Common myeloid progenitor, CD34-positive (primary cell): Measurements from ENCODE around the gene STAT5B.
A peak's percentile ranks its signal among the peaks of the same experiment; 100 is the strongest.

Experiments used
- CTCF ChIA-PET: fragments of 350-600 bp; sonication (Branson Sonifier 250); formaldehyde crosslinking; loops from one replicate; lab custom pipeline; 2021; ENCODE audit warnings: antibody characterized with exemption; lab: Charles Lee
- POLR2A ChIA-PET: fragments of 350-600 bp; sonication (Branson Sonifier 250); formaldehyde crosslinking; loops from one replicate; lab custom pipeline; 2021; ENCODE audit warnings: antibody characterized with exemption; lab: Charles Lee
- DNase-seq, 3 donors: peaks; one replicate each; pipeline versions ENCODE4 v3.0.0 to v3.0.0-alpha.2; 2013
- H3K27ac ChIP-seq, 2 experiments: 1 replicate in 1 of 2; 2 replicates in 1 of 2; pipeline ENCODE4 v1.7.0; 2013; ENCODE audit warnings: inconsistent platforms in 2 of 2, low read length in 2 of 2, mild to moderate bottlenecking in 2 of 2, low read depth in 1 of 2, moderate library complexity in 1 of 2; ENCODE audit not compliant: severe bottlenecking in 2 of 2, insufficient read depth in 1 of 2, poor library complexity in 1 of 2
- H3K27me3 ChIP-seq, 5 experiments: replicated peaks in 2 of 5; 1 replicate in 3 of 5; 2 replicates in 2 of 5; pipeline versions ENCODE4 v1.6.1 to v1.7.0; 2013; ENCODE audit warnings: low read length in 4 of 5, mild to moderate bottlenecking in 2 of 5, moderate library complexity in 2 of 5, inconsistent platforms in 1 of 5; ENCODE audit not compliant: insufficient read depth in 5 of 5, control insufficient read depth in 4 of 5
- H3K36me3 ChIP-seq, 4 experiments: 1 replicate in 2 of 4; 2 replicates in 2 of 4; pipeline versions ENCODE4 v1.6.1 to v1.7.0; 2013; ENCODE audit warnings: low read length in 3 of 4, control low read depth in 1 of 4, mild to moderate bottlenecking in 1 of 4; ENCODE audit not compliant: control insufficient read depth in 4 of 4, insufficient read depth in 4 of 4
- H3K4me1 ChIP-seq, 4 experiments: 1 replicate in 3 of 4; 2 replicates in 1 of 4; pipeline versions ENCODE4 v1.6.1 to v1.7.1; 2013; ENCODE audit warnings: low read length in 3 of 4, mild to moderate bottlenecking in 3 of 4, control low read depth in 1 of 4, inconsistent platforms in 1 of 4, moderate library complexity in 1 of 4; ENCODE audit not compliant: control insufficient read depth in 4 of 4, insufficient read depth in 4 of 4; ENCODE audit errors: control extremely low read depth in 1 of 4
- H3K4me3 ChIP-seq, 7 experiments: 1 replicate in 4 of 7; 2 replicates in 3 of 7; pipeline versions ENCODE4 v1.5.1 to v1.7.0; 2013; ENCODE audit warnings: mild to moderate bottlenecking in 7 of 7, low read length in 6 of 7, moderate library complexity in 6 of 7, inconsistent platforms in 2 of 7, low read depth in 2 of 7, control low read depth in 1 of 7; ENCODE audit not compliant: insufficient read depth in 4 of 7, control insufficient read depth in 1 of 7; ENCODE audit errors: extremely low read depth in 1 of 7
- H3K9me3 ChIP-seq, 5 experiments: 1 replicate in 4 of 5; 2 replicates in 1 of 5; pipeline versions ENCODE4 v1.6.1 to v1.7.1; 2013; ENCODE audit warnings: low read length in 4 of 5, mild to moderate bottlenecking in 2 of 5, inconsistent platforms in 1 of 5, low read depth in 1 of 5, moderate library complexity in 1 of 5; ENCODE audit not compliant: control insufficient read depth in 4 of 5, insufficient read depth in 2 of 5; ENCODE audit errors: control extremely low read depth in 1 of 5
- WGBS: methylation state at CpG from one replicate; pipeline ENCODE4 v1.1.5; 2013; ENCODE audit not compliant: insufficient coverage; 5-methylcytosine and 5-hydroxymethylcytosine counted together

The STAT5B gene

DNA sequence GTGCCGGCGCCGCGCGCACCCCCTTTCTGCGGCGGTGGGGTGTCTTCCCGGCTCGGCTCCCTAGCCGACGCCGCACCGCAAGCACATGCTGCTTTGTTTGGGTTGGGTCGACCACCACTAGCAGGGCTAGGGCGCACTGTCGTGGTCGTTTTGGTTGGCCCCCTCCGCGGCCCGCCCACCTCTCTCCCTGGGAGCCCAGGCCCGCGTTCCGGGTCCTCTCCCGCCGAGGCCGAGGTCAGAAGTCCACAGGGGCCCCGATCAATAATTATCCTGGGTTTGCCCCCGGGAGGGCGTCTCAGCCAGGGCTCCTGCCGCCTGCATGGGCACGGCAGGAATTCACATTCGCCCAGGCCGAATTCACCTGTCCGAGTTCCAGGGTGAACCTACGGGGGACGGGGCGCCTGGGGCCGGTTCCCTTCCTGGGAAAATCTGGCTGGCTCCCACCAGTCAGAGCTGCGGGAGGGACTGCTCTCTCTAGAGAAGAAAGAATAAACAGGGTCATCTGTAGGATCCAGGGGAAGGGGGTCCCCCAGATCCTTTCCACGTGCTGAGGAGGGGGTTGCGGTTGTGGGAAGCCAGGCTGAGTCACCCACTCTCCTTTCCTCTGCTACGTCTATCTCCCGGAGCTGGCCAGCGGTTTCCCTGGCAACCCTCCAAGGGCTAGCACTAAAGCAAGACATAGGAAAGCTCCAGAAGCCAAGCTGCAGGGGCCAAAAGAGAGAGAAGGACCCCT, 584 bp upstream of the STAT5B start:
- POLR2A ChIA-PET = interaction anchor here (0.9 to 2.0 kb wide), 6 partner anchors 9 to 55 kb away, joined by 3 to 23 read pairs (median 4); partner anchors contain the start of gene STAT5A
- Histone ChIP-seq H3K9me3 (no peaks in the 10 kb centered on the region), H3K27me3 (no peaks in the 10 kb centered on the region), H3K36me3 (no peaks in the 10 kb centered on the region), H3K4me1 (peaks cover 37 to 49% (median 43%) of the 10 kb centered on the region in 4 experiments), H3K4me3 (peak overlapping the region; percentile 68 to 94 (median 86)), H3K27ac (peak overlapping the region; percentile 66 to 83)
- 0% methylated on average over 36 of the region's 44 CpGs for WGBS
- peak; percentile 67 to 79 (median 78) for DNase-seq
- CTCF ChIA-PET = interaction anchor here (0.7 to 4.5 kb wide), 11 partner anchors 9 to 147 kb away, joined by 3 to 25 read pairs (median 3); partner anchors contain the start of genes CAVIN1 and STAT5A

DNA sequence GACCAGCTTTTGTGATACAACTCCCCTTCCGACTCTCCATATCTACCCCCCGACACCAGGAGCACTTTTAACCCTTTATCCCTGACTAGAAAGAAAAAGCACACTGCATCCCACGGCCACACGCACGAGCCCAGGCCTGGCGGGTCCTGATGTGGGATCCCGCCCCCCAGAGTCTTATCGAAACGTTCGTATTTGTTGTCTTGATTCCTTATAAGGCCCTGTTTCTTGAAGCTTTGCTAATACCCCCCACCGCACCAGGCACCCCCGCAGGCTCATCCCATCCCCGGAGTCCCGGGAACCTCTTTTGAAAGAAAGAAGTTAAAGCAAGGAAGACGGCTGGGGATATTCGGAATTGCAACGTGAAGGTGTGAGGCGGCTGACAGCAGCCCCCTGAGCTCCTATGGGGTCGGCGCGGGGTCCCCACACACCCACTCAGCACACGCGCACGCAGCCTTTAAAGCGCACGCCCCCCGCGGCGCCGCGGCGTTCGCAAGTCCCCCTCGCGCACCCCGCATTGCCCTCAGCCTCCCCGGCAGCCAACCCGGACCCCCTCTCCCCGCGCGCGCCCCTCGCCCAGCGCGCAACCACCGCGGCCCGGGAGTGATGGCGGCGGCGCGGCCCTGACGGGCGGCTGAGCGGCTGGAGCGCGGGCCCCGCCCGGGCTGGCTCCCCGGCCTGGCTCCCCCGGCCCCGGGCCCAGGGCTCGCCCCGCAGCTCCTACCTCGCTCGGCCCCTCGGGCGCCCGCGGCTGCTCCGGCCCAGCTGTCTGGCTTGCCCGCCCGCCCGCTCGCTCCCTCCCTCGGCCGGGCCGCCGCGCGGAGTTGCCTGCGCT, 448 bp downstream of the STAT5B start:
- CTCF ChIA-PET = interaction anchor here (0.8 to 2.0 kb wide), 13 partner anchors 8 to 114 kb away, joined by 3 to 10 read pairs (median 3); partner anchors contain the start of gene STAT5A
- under 1% methylated on average over 69 of the region's 82 CpGs for WGBS
- peak in 2 of 3 donors; percentile 60 to 72 for DNase-seq
- Histone ChIP-seq H3K27me3 (no peaks in the 10 kb centered on the region), H3K36me3 (no peaks in the 10 kb centered on the region), H3K9me3 (no peaks in the 10 kb centered on the region), H3K4me3 (peak overlapping the region; percentile 68 to 94 (median 86)), H3K27ac (peak overlapping the region; percentile 67 to 84), H3K4me1 (peaks cover 41 to 58% (median 50%) of the 10 kb centered on the region in 4 experiments)
- POLR2A ChIA-PET = interaction anchor here (0.8 to 2.0 kb wide), 5 partner anchors 9 to 54 kb away, joined by 3 to 5 read pairs (median 5); partner anchors contain the start of gene STAT5A

DNA sequence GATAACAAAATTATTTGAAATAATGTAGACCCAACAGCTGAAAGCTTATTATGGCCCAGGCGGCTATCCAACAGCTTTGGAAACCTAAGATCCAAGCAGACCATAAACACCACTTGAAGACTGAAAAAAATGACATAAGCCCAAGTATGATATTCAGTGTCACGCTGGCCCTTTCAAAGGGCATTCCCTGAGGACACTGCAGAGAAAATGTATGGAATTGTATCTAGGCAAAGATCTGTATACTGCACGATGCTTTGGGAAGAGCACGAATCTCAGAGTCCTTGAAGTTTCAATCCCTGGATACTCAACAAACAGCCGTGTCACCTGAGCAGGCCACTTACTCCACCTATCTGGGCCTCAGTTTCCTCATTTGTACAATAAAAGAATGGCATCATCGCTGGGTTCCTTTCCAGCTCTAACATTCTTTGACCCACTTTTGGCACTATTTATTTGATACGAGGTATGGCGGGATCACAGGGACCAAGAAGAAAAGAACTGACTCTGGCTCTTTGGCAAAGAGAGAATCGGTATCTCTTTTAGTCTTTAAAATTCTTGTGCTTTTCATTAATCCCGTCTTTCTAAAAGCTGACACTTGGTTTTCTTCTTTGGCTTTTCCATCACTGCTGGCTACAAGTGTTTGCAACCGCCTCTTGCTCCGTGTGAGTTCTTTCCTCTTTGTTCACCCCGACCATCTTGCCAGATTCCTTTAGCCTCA, 1.2 kb downstream of the STAT5B start:
- no peaks in the 10 kb centered on the region for H3K36me3 ChIP-seq
- peaks cover 41 to 58% (median 51%) of the 10 kb centered on the region in 4 experiments for H3K4me1 ChIP-seq
- no peaks in the 10 kb centered on the region for H3K9me3 ChIP-seq
- 18% methylated on average over 12 of the region's 13 CpGs for WGBS
- peak overlapping the region; percentile 67 to 84 for H3K27ac ChIP-seq
- no peaks in the 10 kb centered on the region for H3K27me3 ChIP-seq
- H3K4me3 ChIP-seq = peak overlapping the region; percentile 68 to 94 (median 86)
- no peak for DNase-seq
- ChIA-PET CTCF (interaction anchor here (0.8 to 2.0 kb wide), 12 partner anchors 9 to 114 kb away, joined by 3 to 10 read pairs (median 3); partner anchors contain the start of gene STAT5A), POLR2A (interaction anchor here (0.8 to 1.4 kb wide), 4 partner anchors 10 to 24 kb away, joined by 3 to 5 read pairs (median 4); partner anchors contain the start of gene STAT5A)

DNA sequence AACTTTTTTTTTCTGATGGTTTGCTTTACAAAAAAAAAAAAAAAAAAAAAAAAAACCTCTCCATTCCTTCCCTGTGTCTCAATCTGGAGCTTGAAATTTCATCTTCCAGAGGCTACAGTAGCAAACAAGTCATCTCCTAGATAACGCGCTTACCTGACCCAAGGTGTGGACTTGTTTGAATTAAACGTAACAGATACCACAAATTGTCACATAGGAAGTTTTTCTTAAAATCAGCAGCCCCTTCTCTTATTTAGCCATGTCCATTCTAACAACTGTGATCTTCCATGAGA, 2.0 kb downstream of the STAT5B start:
- 93% methylated on average over 2 of the region's 3 CpGs for whole genome bisulfite sequencing
- no peaks in the 10 kb centered on the region for H3K36me3 ChIP-seq
- ChIA-PET CTCF (interaction anchor here (0.7 to 2.0 kb wide), 4 partner anchors 9 to 52 kb away, joined by 3 to 10 read pairs (median 4); no protein-coding TSS in a partner anchor), POLR2A (interaction anchor here (0.6 to 1.1 kb wide), 2 partner anchors 14 to 29 kb away, joined by 3 to 4 read pairs; partner anchors contain the start of gene STAT5A)
- peaks cover 41 to 58% (median 51%) of the 10 kb centered on the region in 4 experiments for H3K4me1 ChIP-seq
- peak overlapping the region; percentile 12 to 84 for H3K27ac ChIP-seq
- peak overlapping the region in 5 of 7 experiments; percentile 79 to 94 (median 88) for H3K4me3 ChIP-seq
- no peaks in the 10 kb centered on the region for H3K27me3 ChIP-seq
- H3K9me3 ChIP-seq = no peaks in the 10 kb centered on the region
- DNase-seq = no peak

DNA sequence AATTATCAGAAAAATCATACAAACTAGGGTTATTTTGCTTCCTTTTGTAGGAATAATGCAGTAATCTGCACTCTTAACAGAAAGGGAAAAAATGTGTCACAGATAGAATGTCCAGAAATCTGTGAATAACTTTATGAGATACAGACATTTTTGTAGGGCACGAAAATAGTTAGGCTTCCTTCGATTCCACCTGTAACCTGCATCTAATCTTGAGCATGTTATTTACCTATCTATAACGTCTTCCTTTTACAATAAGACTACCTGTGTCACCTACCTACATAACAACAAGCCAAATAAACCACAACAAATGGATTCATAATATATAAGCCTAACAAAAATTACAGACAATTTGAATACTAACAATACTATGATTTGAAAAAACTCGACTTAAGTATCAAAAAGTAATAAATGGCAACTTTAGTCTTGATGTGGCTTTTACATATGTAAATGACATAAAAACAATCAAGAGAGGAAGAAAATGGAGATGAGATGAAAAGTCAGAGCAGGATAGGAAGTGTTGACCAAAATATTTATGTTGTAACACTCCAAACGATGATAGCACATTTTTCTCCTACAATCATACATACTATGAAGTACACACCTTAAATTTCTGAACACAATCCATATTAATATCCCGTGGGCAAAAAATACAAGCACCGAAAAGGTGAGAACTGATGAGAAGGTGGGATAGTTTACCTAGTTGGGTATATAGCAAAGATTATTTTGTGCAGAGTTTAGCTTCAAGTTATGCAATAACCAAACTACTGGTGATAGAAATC, 2.5 kb downstream of the STAT5B start:
- Histone ChIP-seq H3K27ac (peak overlapping the region; percentile 12 to 84), H3K4me1 (peaks cover 41 to 58% (median 51%) of the 10 kb centered on the region in 4 experiments), H3K9me3 (no peaks in the 10 kb centered on the region), H3K4me3 (peak overlapping the region in 4 of 7 experiments; percentile 7 to 90 (median 30)), H3K36me3 (no peaks in the 10 kb centered on the region), H3K27me3 (no peaks in the 10 kb centered on the region)
- ChIA-PET CTCF (interaction anchor here (0.6 to 0.7 kb wide), 2 partner anchors 10 to 33 kb away, joined by 3 read pairs; no protein-coding TSS in a partner anchor), POLR2A (interaction anchor here (0.6 to 1.1 kb wide), 3 partner anchors 14 to 28 kb away, joined by 3 to 4 read pairs (median 4); partner anchors contain the start of gene STAT5A)
- WGBS = 40% methylated on average over 1 of the region's 7 CpGs
- no peak for DNase-seq
